ENCODE data around the gene EPHB4.

- TF ChIP-seq, protein P1, sequence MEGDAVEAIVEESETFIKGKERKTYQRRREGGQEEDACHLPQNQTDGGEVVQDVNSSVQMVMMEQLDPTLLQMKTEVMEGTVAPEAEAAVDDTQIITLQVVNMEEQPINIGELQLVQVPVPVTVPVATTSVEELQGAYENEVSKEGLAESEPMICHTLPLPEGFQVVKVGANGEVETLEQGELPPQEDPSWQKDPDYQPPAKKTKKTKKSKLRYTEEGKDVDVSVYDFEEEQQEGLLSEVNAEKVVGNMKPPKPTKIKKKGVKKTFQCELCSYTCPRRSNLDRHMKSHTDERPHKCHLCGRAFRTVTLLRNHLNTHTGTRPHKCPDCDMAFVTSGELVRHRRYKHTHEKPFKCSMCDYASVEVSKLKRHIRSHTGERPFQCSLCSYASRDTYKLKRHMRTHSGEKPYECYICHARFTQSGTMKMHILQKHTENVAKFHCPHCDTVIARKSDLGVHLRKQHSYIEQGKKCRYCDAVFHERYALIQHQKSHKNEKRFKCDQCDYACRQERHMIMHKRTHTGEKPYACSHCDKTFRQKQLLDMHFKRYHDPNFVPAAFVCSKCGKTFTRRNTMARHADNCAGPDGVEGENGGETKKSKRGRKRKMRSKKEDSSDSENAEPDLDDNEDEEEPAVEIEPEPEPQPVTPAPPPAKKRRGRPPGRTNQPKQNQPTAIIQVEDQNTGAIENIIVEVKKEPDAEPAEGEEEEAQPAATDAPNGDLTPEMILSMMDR (IDR thresholded peaks at IDR 0.05; ENCODE audit: low read length) = no peak
- TF ChIP-seq EZH2 (optimal IDR thresholded peaks at IDR 0.05; ENCODE audit: low read depth, low read length) (no peak), EZH2phosphoT487 (IDR thresholded peaks at IDR 0.05; ENCODE audit: low read length) (no peak)
These were observed 48.0 kb upstream of the EPHB4 start for GRCh38 chr7:100875356-100875751.

All from MM.1S (cell line).